K562 (cell line): ENCODE measurements around the gene BARHL2. TPM values are rescaled to one million over a fixed set of nuclear protein-coding genes. Genes with fewer than 3 reads are reported as not detected.

Experiments
- ATAC-seq: fragments of 200-7000 bp; cut with Tn5 transposase; 3 replicates; pipeline ENCODE4 v1.9.1; 2020; ENCODE audit warnings: moderate library complexity
- BruUV-seq: library from RNA; stranded (reverse); fragments of 400-500 nt; replicated peaks from 2 replicates; lab custom pipeline; 2021; lab: Mats Ljungman, UMichigan
- CTCF ChIA-PET: fragments of 300-600 bp; formaldehyde crosslinking; extraction: SDS; loops from one replicate; lab custom pipeline; 2021; ENCODE audit warnings: low intra/inter-chr PET ratio; lab: Yijun Ruan, JAX
- POLR2A ChIA-PET: fragments of 300-600, 350-650 bp; sonication (Branson Sonifier 250); formaldehyde crosslinking; extraction: SDS; loops from one replicate; lab custom pipeline; 2021; ENCODE audit warnings: antibody characterized with exemption, inconsistent platforms; lab: Yijun Ruan, JAX
- DNase-seq, 4 experiments: peaks; one replicate each; pipeline versions ENCODE4 v3.0.0 to v3.0.0-alpha.2; 2011 to 2018; ENCODE audit warnings: low spot score in 3 of 4, mixed read lengths in 3 of 4; ENCODE audit errors: extremely low read depth in 1 of 4
- FAIRE-seq: peaks from 2 replicates; lab custom pipeline; 2011; peaks lifted over from hg19 to GRCh38; lab: Jason Lieb, UNC
- H2AFZ ChIP-seq: 2 replicates; pipeline ENCODE4 v1.6.0; 2011; ENCODE audit warnings: low read depth, low read length, control low read depth, inconsistent platforms
- H3K27ac ChIP-seq: fragments of 200-600 bp; 3 replicates; pipeline ENCODE4 v1.8.0; 2011; ENCODE audit warnings: low read depth, mild to moderate bottlenecking, control low read depth, inconsistent platforms, low read length, moderate library complexity, mixed read lengths; ENCODE audit errors: extremely low read depth
- H3K27me3 ChIP-seq, 2 experiments: fragments of 300-600 bp in 1 of 2; 2 replicates in 1 of 2; 3 replicates in 1 of 2; pipeline versions ENCODE4 v1.6.0 to v1.8.0; 2011; ENCODE audit warnings: inconsistent platforms in 2 of 2, low read length in 2 of 2, mild to moderate bottlenecking in 1 of 2, mixed read lengths in 1 of 2, moderate library complexity in 1 of 2; ENCODE audit not compliant: control insufficient read depth in 2 of 2, insufficient read depth in 2 of 2
- H3K36me3 ChIP-seq: fragments of 300-600 bp; 3 replicates; pipeline ENCODE4 v1.8.0; 2011; ENCODE audit warnings: mild to moderate bottlenecking, low read length, inconsistent platforms; ENCODE audit not compliant: control insufficient read depth, insufficient read depth
- H3K4me1 ChIP-seq, 2 experiments: fragments of 200-600 bp in 1 of 2; replicated peaks in 1 of 2; 2 replicates in 1 of 2; 3 replicates in 1 of 2; pipeline versions ENCODE4 v1.5.1 to v1.8.0; 2011; ENCODE audit warnings: inconsistent platforms in 2 of 2, low read length in 2 of 2, mild to moderate bottlenecking in 1 of 2, mixed read lengths in 1 of 2, moderate library complexity in 1 of 2; ENCODE audit not compliant: control insufficient read depth in 2 of 2, insufficient read depth in 2 of 2
- H3K4me2 ChIP-seq: 2 replicates; pipeline ENCODE4 v1.6.1; 2011; ENCODE audit warnings: low read length, control low read depth, inconsistent platforms, mixed read lengths; ENCODE audit not compliant: insufficient read depth
- H3K4me3 ChIP-seq: fragments of 200-600 bp; sonication (generic), shearing (Covaris generic); 2 replicates; pipeline ENCODE4 v1.5.1; 2016; ENCODE audit warnings: control low read depth, inconsistent platforms
- H3K79me2 ChIP-seq: fragments of 200-600 bp; 3 replicates; pipeline ENCODE4 v1.8.0; 2011; ENCODE audit warnings: low read length, inconsistent platforms; ENCODE audit not compliant: control insufficient read depth, insufficient read depth
- H3K9ac ChIP-seq, 2 experiments: 2 replicates each; pipeline versions ENCODE4 v1.6.0 to v1.6.1; 2011; ENCODE audit warnings: low read depth in 2 of 2, low read length in 2 of 2, control low read depth in 1 of 2, inconsistent platforms in 1 of 2, mild to moderate bottlenecking in 1 of 2, mixed read lengths in 1 of 2; ENCODE audit not compliant: insufficient read depth in 1 of 2
- H3K9me1 ChIP-seq: one replicate; pipeline ENCODE4 v1.6.0; 2011; ENCODE audit warnings: inconsistent platforms, mild to moderate bottlenecking, low read length, moderate library complexity; ENCODE audit not compliant: control insufficient read depth, insufficient read depth
- H3K9me3 ChIP-seq: replicated peaks from 2 replicates; pipeline ENCODE4 v1.5.1; 2011; ENCODE audit warnings: low read depth, low read length, inconsistent platforms; ENCODE audit not compliant: control insufficient read depth, insufficient read depth
- H4K20me1 ChIP-seq: replicated peaks from 2 replicates; pipeline ENCODE4 v1.6.1; 2011; ENCODE audit warnings: low read length, inconsistent platforms, mixed read lengths; ENCODE audit not compliant: control insufficient read depth, insufficient read depth
- BCOR ChIP-seq: fragments of 450-650 bp; IDR thresholded peaks from 2 replicates; pipeline ENCODE4 v1.6.1; 2016
- CREB1 ChIP-seq, 2 experiments: sonication (generic) in 1 of 2; formaldehyde crosslinking in 1 of 2; IDR thresholded peaks; 2 replicates each; pipeline versions ENCODE4 v1.6.1 to v1.8.0; 2012 to 2022; ENCODE audit warnings: inconsistent platforms in 1 of 2, mild to moderate bottlenecking in 1 of 2, missing genetic modification reagents in 1 of 2, moderate library complexity in 1 of 2
- CREM ChIP-seq: IDR thresholded peaks from 2 replicates; pipeline ENCODE4 v1.6.1; 2014; ENCODE audit warnings: antibody characterized with exemption, low read depth
- CTBP1 ChIP-seq: fragments of 450-650 bp; IDR thresholded peaks from 2 replicates; pipeline ENCODE4 v1.6.1; 2016; ENCODE audit warnings: borderline replicate concordance
- CXXC5 ChIP-seq: fragments of 250-450 bp; sonication (Bioruptor Pico); IDR thresholded peaks from 2 replicates; pipeline ENCODE4 v1.8.0; 2022; ENCODE audit warnings: inconsistent platforms, mild to moderate bottlenecking, moderate library complexity
- NFYB ChIP-seq: IDR thresholded peaks from 2 replicates; pipeline ENCODE4 v1.6.1; 2011; ENCODE audit warnings: mild to moderate bottlenecking, moderate library complexity; ENCODE audit not compliant: insufficient read length; ENCODE audit errors: extremely low read depth
- PCBP1 ChIP-seq: fragments of 200-400 bp; formaldehyde crosslinking; IDR thresholded peaks from 2 replicates; pipeline ENCODE4 v1.6.1; 2018; ENCODE audit warnings: mild to moderate bottlenecking, low read depth, low read length; ENCODE audit not compliant: poor library complexity, severe bottlenecking
- PKNOX1 ChIP-seq: fragments of 450-650 bp; IDR thresholded peaks from 2 replicates; pipeline ENCODE4 v1.6.1; 2016
- POLR2G ChIP-seq: fragments of 200-400 bp; formaldehyde crosslinking; IDR thresholded peaks from 2 replicates; pipeline ENCODE4 v1.6.1; 2017; ENCODE audit warnings: low read depth, mild to moderate bottlenecking, antibody characterized with exemption, low read length, moderate library complexity
- RB1 ChIP-seq: fragments of 450-650 bp; IDR thresholded peaks from 2 replicates; pipeline ENCODE4 v1.6.1; 2017; ENCODE audit warnings: low read depth, mild to moderate bottlenecking
- RBFOX2 ChIP-seq: fragments of 200-400 bp; formaldehyde crosslinking; IDR thresholded peaks from 2 replicates; pipeline ENCODE4 v1.6.1; 2017; ENCODE audit warnings: low read depth, mild to moderate bottlenecking, low read length, moderate library complexity
- RBM25 ChIP-seq: fragments of 200-400 bp; formaldehyde crosslinking; IDR thresholded peaks from 2 replicates; pipeline ENCODE4 v1.6.1; 2018; ENCODE audit warnings: low read length, low read depth, moderate library complexity; ENCODE audit not compliant: severe bottlenecking
- RBM39 ChIP-seq: fragments of 200-400 bp; formaldehyde crosslinking; optimal IDR thresholded peaks from 2 replicates; pipeline ENCODE3; 2018; ENCODE audit warnings: low read depth, low read length
- RNF2 ChIP-seq: sonication (generic); IDR thresholded peaks from 2 replicates; pipeline ENCODE4 v1.6.1; 2016
- TEAD4 ChIP-seq, 2 experiments: sonication (generic) in 1 of 2; formaldehyde crosslinking in 1 of 2; IDR thresholded peaks; 2 replicates each; pipeline versions ENCODE4 v1.6.1 to v1.8.0; 2012 to 2022; ENCODE audit warnings: borderline replicate concordance in 1 of 2, inconsistent platforms in 1 of 2, low read length in 1 of 2, mild to moderate bottlenecking in 1 of 2, missing genetic modification reagents in 1 of 2
- ZNF253 ChIP-seq: fragments of 250-450 bp; sonication (Bioruptor Pico); conservative IDR thresholded peaks from 2 replicates; pipeline ENCODE4 v1.6.1; 2021; ENCODE audit warnings: mild to moderate bottlenecking
- ZNF263 ChIP-seq: sonication (generic); formaldehyde crosslinking; IDR thresholded peaks from 2 replicates; pipeline ENCODE4 v1.8.0; 2022; ENCODE audit warnings: mild to moderate bottlenecking, missing genetic modification reagents, borderline replicate concordance
- WGBS: fragments of 100-300 bp; shearing (Covaris generic); methylation state at CpG from one replicate; pipeline ENCODE4 v1.1.6; 2016; ENCODE audit warnings: low coverage, mixed read lengths; ENCODE audit not compliant: insufficient coverage; ENCODE audit errors: missing lambda C conversion rate; 5-methylcytosine and 5-hydroxymethylcytosine counted together
- in situ Hi-C: fragments of 300-500 bp; cut with MboI; formaldehyde crosslinking; loops from 4 replicates; pipeline ENCODE4 v1.15.0; 2018; ENCODE audit warnings: inconsistent platforms, mixed read lengths
- intact Hi-C: fragments of 100-400 bp; cut with micrococcal nuclease; formaldehyde crosslinking; loops from 2 replicates; pipeline ENCODE4 v1.14.2; 2022
- polyA plus RNA-seq, 8 experiments: library from polyadenylated mRNA; depleted of rRNA in 4 of 8; stranded (reverse) in 5 of 8; unstranded in 3 of 8; fragments of >200 nt; fragmentation: Nextera tagmentation in 2 of 8; fragmentation: Illumina TruSeq in 1 of 8; extraction: Ambion mirVana in 2 of 8; extraction: Trizol in 1 of 8; gene quantifications; 2 replicates each; pipeline versions ENCODE4 v1.2.1 to v1.2.3, GENCODE V29; 2011 to 2014; ENCODE audit warnings: inconsistent platforms in 1 of 8, missing spikeins in 1 of 8
- total RNA-seq, 7 experiments: library from RNA; depleted of rRNA in 6 of 7; stranded (reverse); fragments of >200 nt in 6 of 7; fragmentation: Illumina TruSeq in 2 of 7; extraction: Trizol in 2 of 7; gene quantifications; 2 replicates each; pipeline versions ENCODE4 v1.2.1 to v1.2.3, GENCODE V29; 2011 to 2021; ENCODE audit warnings: low replicate concordance in 1 of 7
- TF ChIP-seq, protein P1 (sequence below), 2 experiments: IDR thresholded peaks; 2 replicates each; pipeline ENCODE4 v1.6.1; 2011; ENCODE audit warnings: borderline replicate concordance in 1 of 2, control low read depth in 1 of 2, low read depth in 1 of 2, low read length in 1 of 2, mild to moderate bottlenecking in 1 of 2, mixed read lengths in 1 of 2, moderate library complexity in 1 of 2; ENCODE audit not compliant: insufficient read depth in 1 of 2, insufficient read length in 1 of 2, poor library complexity in 1 of 2, severe bottlenecking in 1 of 2; ENCODE audit errors: extremely low read depth in 1 of 2

BARHL2 gene
- total and polyA plus RNA-seq, 9 of the 15 experiments (the other 6 are each of a cell fraction or from before 2014, with no cell fraction given), result 0.06 to 0.11 (median 0.09) TPM; not detected in 6

DNA sequence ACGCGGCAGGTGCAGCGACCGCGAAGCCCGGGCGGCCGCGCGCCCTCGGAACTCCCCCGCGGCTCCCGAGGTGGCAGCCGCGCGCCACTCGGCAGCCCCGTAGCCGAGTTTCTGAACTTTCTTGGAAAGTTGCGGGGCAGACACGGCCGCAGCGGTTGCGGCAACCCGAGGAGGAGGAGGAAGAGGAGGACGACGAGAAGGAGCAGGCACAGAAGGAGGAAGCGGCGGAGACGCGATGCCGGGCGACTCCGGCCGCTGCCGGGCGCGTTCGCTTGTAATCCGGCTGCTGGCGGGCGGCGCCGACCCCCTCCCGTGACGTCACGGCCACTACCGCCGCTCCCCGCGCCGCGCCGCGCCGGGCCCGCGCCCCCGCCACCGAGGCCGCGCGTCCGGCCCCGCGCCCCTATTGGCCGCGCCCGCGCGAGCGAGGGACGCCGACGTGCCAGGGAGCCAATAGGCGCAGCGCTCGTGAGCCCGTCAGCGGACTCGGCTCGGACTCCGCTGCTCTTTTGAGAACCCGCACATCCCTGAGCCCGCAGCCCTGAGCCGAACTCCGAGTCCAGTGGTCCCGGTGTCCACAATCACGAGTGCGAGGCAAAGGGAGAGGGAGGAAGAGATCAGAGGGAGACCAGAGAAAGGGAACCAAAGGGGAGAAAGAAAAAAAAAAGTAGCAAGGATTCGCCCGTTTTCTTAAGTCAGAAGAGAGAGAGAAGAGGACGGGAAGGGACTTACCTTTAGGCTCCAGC, 736 bp upstream of the BARHL2 start:
- intact Hi-C loops, result no loop called here
- H3K27me3 ChIP-seq, result peaks cover 33 to 37% of the 10 kb centered on the region in 2 experiments
- no TSS peak for BruUV-seq
- ATAC-seq (peak; percentile 88), DNase-seq (peak; percentile 71 to 82 (median 81)), FAIRE-seq (no peak)
- peak overlapping the region; percentile 86 for H2AFZ ChIP-seq
- in situ Hi-C loops, result no loop called here
- CTCF ChIA-PET, result no interaction called here
- H4K20me1 ChIP-seq, result no peaks in the 10 kb centered on the region
- peak overlapping the region; percentile 72; the same call in 1 of the 2 replicates for H3K4me2 ChIP-seq
- H3K36me3 ChIP-seq, result no peaks in the 10 kb centered on the region
- POLR2A ChIA-PET, result interaction anchor here (0.6 kb wide), 1 partner anchor 286 kb away, joined by 3 read pairs; no protein-coding TSS in a partner anchor
- H3K9ac ChIP-seq, result peak overlapping the region in 1 of 2 experiments; percentile 88; a peak in 2 of 4 replicates
- H3K9me1 ChIP-seq, result no peaks in the 10 kb centered on the region
- H3K27ac ChIP-seq, result no peak overlapping the region
- H3K79me2 ChIP-seq, result no peaks in the 10 kb centered on the region
- 8% methylated on average over 39 of the region's 94 CpGs for WGBS
- no peaks in the 10 kb centered on the region for H3K9me3 ChIP-seq
- H3K4me1 ChIP-seq, result peaks cover 0 to 30% of the 10 kb centered on the region in 2 experiments; a peak in 3 of 5 replicates
- H3K4me3 ChIP-seq, result peak overlapping the region; percentile 42
- TF ChIP-seq NFYB, result peak; percentile 83
- 0 out of 2 replicates have a peak, but pooled peaks have one; percentile 11 for TF ChIP-seq CTBP1
- 0 out of 2 replicates have a peak, but pooled peaks have one; percentile 16 for TF ChIP-seq RBFOX2
- peak; percentile 46; the same call in 1 of the 2 replicates for TF ChIP-seq CXXC5 (CRISPR knock-in tag)
- 0 out of 2 replicates have a peak, but pooled peaks have one; percentile 22 for TF ChIP-seq POLR2G
- TF ChIP-seq TEAD4 (IDR thresholded peaks at IDR 0.05; ENCODE audit: low read length), result no peak
- TF ChIP-seq TEAD4 (CRISPR knock-in tag; IDR thresholded peaks at IDR 0.05; ENCODE audit: borderline replicate concordance), result no peak
- TF ChIP-seq CREM, result peak; percentile 60; the same call in 1 of the 2 replicates
- TF ChIP-seq ZNF253 (CRISPR knock-in tag), result no peak
- no peak for TF ChIP-seq BCOR
- TF ChIP-seq PKNOX1, result peak; percentile 61; the same call in 1 of the 2 replicates
- TF ChIP-seq RBM39, result no peak
- TF ChIP-seq, protein P1, sequence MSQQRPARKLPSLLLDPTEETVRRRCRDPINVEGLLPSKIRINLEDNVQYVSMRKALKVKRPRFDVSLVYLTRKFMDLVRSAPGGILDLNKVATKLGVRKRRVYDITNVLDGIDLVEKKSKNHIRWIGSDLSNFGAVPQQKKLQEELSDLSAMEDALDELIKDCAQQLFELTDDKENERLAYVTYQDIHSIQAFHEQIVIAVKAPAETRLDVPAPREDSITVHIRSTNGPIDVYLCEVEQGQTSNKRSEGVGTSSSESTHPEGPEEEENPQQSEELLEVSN (IDR thresholded peaks at IDR 0.05; ENCODE audit: borderline replicate concordance in 1 of 2, extremely low read depth in 1 of 2, insufficient read depth in 1 of 2, insufficient read length in 1 of 2, low read depth in 1 of 2, low read length in 1 of 2, poor library complexity in 1 of 2, severe bottlenecking in 1 of 2), result peak; percentile 12 to 81
- peak; percentile 48; the same call in 1 of the 2 replicates for TF ChIP-seq ZNF263
- TF ChIP-seq CREB1 (IDR thresholded peaks at IDR 0.05), result 0 out of 2 replicates have a peak, but pooled peaks have one; percentile 14
- TF ChIP-seq CREB1 (CRISPR knock-in tag; IDR thresholded peaks at IDR 0.05), result no peak
- no peak for TF ChIP-seq PCBP1
- TF ChIP-seq RB1, result 0 out of 2 replicates have a peak, but pooled peaks have one; percentile 27
- TF ChIP-seq RNF2, result no peak
- TF ChIP-seq RBM25, result peak; percentile 12
